ENCODE measurements around the gene PABPN1. TPM values are rescaled to one million over a fixed set of nuclear protein-coding genes. Genes with fewer than 3 reads are reported as not detected.

The PABPN1 gene
- total RNA-seq, 2 experiments from 2014 or later: 167 to 314 TPM

DNA sequence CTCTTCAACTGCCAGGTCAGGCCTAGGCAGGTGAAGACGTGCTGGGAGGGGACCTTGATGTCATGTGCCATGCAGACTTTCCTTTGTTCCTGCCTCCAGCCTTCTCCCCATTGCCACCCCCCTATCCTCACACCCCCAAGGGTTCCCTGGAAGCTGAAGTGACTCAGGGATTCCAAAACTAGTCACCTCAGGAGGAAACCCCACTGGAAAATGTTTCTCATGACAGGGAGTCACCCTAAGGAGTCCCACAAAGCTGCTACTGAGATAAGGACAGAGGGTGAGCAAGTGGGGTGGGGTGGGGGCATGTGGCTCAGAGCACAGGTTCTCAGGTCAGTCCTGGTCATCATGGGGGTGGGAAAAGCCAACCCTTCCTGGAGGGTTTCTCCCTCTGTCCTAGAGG is 49.0 kb downstream of the PABPN1 start:
- DNase-seq (ENCODE audit: low spot score): no peak
- CTCF ChIA-PET (ENCODE audit: unreplicated experiment): interaction anchor here (0.6 kb wide), 2 partner anchors 13 to 20 kb away, joined by 3 to 8 read pairs; no protein-coding TSS in a partner anchor
- intact Hi-C loops (cut with micrococcal nuclease; ENCODE audit: unreplicated experiment): no loop called here
- Histone ChIP-seq H3K27ac (ENCODE audit: low read depth, low read length, poor library complexity, severe bottlenecking) (no peak overlapping the region), H3K4me1 (ENCODE audit: insufficient read depth, low read length, poor library complexity, severe bottlenecking) (no peaks in the 10 kb centered on the region), H3K4me2 (ENCODE audit: low read length) (no peak overlapping the region), H3K36me3 (ENCODE audit: insufficient read depth, low read length) (no peaks in the 10 kb centered on the region), H2AFZ (ENCODE audit: low read length) (no peak overlapping the region), H3K9me3 (ENCODE audit: low read length) (no peaks in the 10 kb centered on the region), H3K9me2 (ENCODE audit: insufficient read depth, low read length) (no peaks in the 10 kb centered on the region), H3K4me3 (ENCODE audit: low read depth, low read length, poor library complexity, severe bottlenecking) (no peak overlapping the region), H3K79me2 (ENCODE audit: insufficient read depth, low read depth, low read length) (no peaks in the 10 kb centered on the region), H4K20me1 (ENCODE audit: insufficient read depth, low read length) (no peaks in the 10 kb centered on the region)
- no peak for TF ChIP-seq EZH2phosphoT487 (IDR thresholded peaks at IDR 0.05; ENCODE audit: borderline replicate concordance, low read depth, low read length)
- TF ChIP-seq, protein P1, sequence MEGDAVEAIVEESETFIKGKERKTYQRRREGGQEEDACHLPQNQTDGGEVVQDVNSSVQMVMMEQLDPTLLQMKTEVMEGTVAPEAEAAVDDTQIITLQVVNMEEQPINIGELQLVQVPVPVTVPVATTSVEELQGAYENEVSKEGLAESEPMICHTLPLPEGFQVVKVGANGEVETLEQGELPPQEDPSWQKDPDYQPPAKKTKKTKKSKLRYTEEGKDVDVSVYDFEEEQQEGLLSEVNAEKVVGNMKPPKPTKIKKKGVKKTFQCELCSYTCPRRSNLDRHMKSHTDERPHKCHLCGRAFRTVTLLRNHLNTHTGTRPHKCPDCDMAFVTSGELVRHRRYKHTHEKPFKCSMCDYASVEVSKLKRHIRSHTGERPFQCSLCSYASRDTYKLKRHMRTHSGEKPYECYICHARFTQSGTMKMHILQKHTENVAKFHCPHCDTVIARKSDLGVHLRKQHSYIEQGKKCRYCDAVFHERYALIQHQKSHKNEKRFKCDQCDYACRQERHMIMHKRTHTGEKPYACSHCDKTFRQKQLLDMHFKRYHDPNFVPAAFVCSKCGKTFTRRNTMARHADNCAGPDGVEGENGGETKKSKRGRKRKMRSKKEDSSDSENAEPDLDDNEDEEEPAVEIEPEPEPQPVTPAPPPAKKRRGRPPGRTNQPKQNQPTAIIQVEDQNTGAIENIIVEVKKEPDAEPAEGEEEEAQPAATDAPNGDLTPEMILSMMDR (conservative IDR thresholded peaks at IDR 0.05; ENCODE audit: low read length): no peak
- BruUV-seq (replicated peaks): no TSS peak
- POLR2A ChIA-PET: no interaction called here

DNA sequence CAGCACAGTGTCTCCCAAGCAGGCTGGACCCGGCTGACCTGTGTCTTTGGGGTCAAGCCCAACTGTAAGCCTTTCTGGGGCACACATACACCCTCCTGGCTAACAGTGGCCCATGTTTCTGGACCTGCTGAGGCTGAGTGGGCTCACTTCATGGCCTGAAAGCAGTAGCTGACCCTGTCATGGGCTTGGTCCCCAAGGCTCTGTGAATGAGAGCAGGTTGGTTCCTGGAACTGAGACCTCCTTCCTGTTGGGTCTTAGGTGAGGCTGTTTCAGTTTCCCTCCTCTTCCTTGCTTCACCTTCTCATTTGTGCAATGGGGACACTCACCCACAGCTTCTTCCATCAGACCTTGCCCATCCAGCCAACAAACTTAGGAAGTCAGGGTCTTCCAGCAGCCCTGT is 50.6 kb downstream of the PABPN1 start:
- CTCF ChIA-PET (ENCODE audit: unreplicated experiment): no interaction called here
- Histone ChIP-seq H2AFZ (ENCODE audit: low read length) (no peak overlapping the region), H3K36me3 (ENCODE audit: insufficient read depth, low read length) (no peaks in the 10 kb centered on the region), H4K20me1 (ENCODE audit: insufficient read depth, low read length) (no peaks in the 10 kb centered on the region), H3K4me1 (ENCODE audit: insufficient read depth, low read length, poor library complexity, severe bottlenecking) (no peaks in the 10 kb centered on the region), H3K9me2 (ENCODE audit: insufficient read depth, low read length) (no peaks in the 10 kb centered on the region), H3K4me3 (ENCODE audit: low read depth, low read length, poor library complexity, severe bottlenecking) (no peak overlapping the region), H3K9me3 (ENCODE audit: low read length) (no peaks in the 10 kb centered on the region), H3K79me2 (ENCODE audit: insufficient read depth, low read depth, low read length) (no peaks in the 10 kb centered on the region), H3K4me2 (ENCODE audit: low read length) (no peak overlapping the region), H3K27ac (ENCODE audit: low read depth, low read length, poor library complexity, severe bottlenecking) (no peak overlapping the region)
- TF ChIP-seq EZH2phosphoT487 (IDR thresholded peaks at IDR 0.05; ENCODE audit: borderline replicate concordance, low read depth, low read length): no peak
- TF ChIP-seq, protein P1 (conservative IDR thresholded peaks at IDR 0.05; ENCODE audit: low read length): no peak
- POLR2A ChIA-PET: interaction anchor here (0.6 kb wide), 1 partner anchor 138 kb away, joined by 3 read pairs; no protein-coding TSS in a partner anchor
- no peak for DNase-seq (ENCODE audit: low spot score)
- no TSS peak for BruUV-seq (replicated peaks)
- intact Hi-C loops (cut with micrococcal nuclease; ENCODE audit: unreplicated experiment): no loop called here

DNA sequence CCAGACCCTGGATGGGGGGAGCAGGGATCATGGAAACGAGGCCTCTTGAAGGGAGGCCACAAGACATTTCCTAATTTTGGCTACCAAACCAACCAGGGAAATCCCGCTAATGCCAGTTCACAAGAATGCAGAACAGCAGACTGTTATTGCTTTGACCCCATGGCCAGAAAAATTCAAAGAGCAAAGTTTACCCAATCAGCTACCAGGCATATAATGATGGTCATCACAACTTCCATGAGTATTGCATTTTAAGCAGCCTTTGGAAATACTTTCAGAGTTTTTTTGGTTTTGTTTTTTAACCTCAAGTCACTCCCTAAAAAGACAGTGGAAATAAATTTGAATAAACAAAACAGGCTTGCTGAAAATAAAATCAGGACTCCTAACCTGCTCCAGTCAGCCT is 51.3 kb downstream of the PABPN1 start, which contains the start of gene IL25:
IL25 (plus strand) TSS at position 301 of the 400 bp plus-strand sequence.
- TF ChIP-seq EZH2phosphoT487 (IDR thresholded peaks at IDR 0.05; ENCODE audit: borderline replicate concordance, low read depth, low read length): no peak
- TF ChIP-seq, protein P1 (conservative IDR thresholded peaks at IDR 0.05; ENCODE audit: low read length): no peak
- no TSS peak for BruUV-seq (replicated peaks)
- ChIA-PET POLR2A (no interaction called here), CTCF (ENCODE audit: unreplicated experiment) (no interaction called here)
- Histone ChIP-seq H2AFZ (ENCODE audit: low read length) (no peak within 1 kb of the TSS), H3K9me2 (ENCODE audit: insufficient read depth, low read length) (no peaks in the 10 kb centered on the region), H3K36me3 (ENCODE audit: insufficient read depth, low read length) (no peaks in the 10 kb centered on the region), H3K27ac (ENCODE audit: low read depth, low read length, poor library complexity, severe bottlenecking) (no peak within 1 kb of the TSS), H3K4me1 (ENCODE audit: insufficient read depth, low read length, poor library complexity, severe bottlenecking) (no peaks in the 10 kb centered on the region), H3K4me3 (ENCODE audit: low read depth, low read length, poor library complexity, severe bottlenecking) (no peak within 1 kb of the TSS), H3K79me2 (ENCODE audit: insufficient read depth, low read depth, low read length) (no peaks in the 10 kb centered on the region), H4K20me1 (ENCODE audit: insufficient read depth, low read length) (no peaks in the 10 kb centered on the region), H3K4me2 (ENCODE audit: low read length) (no peak within 1 kb of the TSS), H3K9me3 (ENCODE audit: low read length) (no peaks in the 10 kb centered on the region)
- intact Hi-C loops (cut with micrococcal nuclease; ENCODE audit: unreplicated experiment): no loop called here
- no peak for DNase-seq (ENCODE audit: low spot score)
